Endothelial cell (in vitro differentiated cells): ENCODE measurements around the gene PAIP1. TPM values are rescaled to one million over a fixed set of nuclear protein-coding genes. Genes with fewer than 3 reads are reported as not detected.

Experiments used
- DNase-seq: peaks from one replicate; pipeline ENCODE4 v3.0.0; 2021; ENCODE audit warnings: low spot score
- H3K27ac Mint-ChIP-seq: one replicate; pipeline ENCODE4 v1.8.0; 2021; ENCODE audit warnings: mixed read lengths, inconsistent platforms; ENCODE audit not compliant: unreplicated experiment
- H3K27me3 Mint-ChIP-seq: one replicate; pipeline ENCODE4 v1.8.0; 2021; ENCODE audit warnings: mild to moderate bottlenecking, moderate library complexity, mixed read lengths, inconsistent platforms; ENCODE audit not compliant: unreplicated experiment
- H3K36me3 Mint-ChIP-seq: one replicate; pipeline ENCODE4 v1.8.0; 2021; ENCODE audit warnings: mild to moderate bottlenecking, low read depth, mixed read lengths, inconsistent platforms; ENCODE audit not compliant: unreplicated experiment
- H3K4me1 Mint-ChIP-seq: one replicate; pipeline ENCODE4 v1.8.0; 2021; ENCODE audit warnings: mild to moderate bottlenecking, mixed read lengths, inconsistent platforms; ENCODE audit not compliant: unreplicated experiment
- H3K4me3 Mint-ChIP-seq: one replicate; pipeline ENCODE4 v1.8.0; 2021; ENCODE audit warnings: mild to moderate bottlenecking, mixed read lengths, inconsistent platforms; ENCODE audit not compliant: unreplicated experiment
- H3K9me3 Mint-ChIP-seq: one replicate; pipeline ENCODE4 v1.8.0; 2021; ENCODE audit warnings: mixed read lengths, inconsistent platforms; ENCODE audit not compliant: unreplicated experiment
- CTCF ChIP-seq: fragments of 200-600 bp; sonication (generic); IDR thresholded peaks from one replicate; pipeline ENCODE4 v1.5.0; 2021; ENCODE audit warnings: antibody characterized with exemption; ENCODE audit not compliant: unreplicated experiment
- total RNA-seq: library from RNA; stranded (reverse); fragmentation: NEBNext Ultra II Directional; extraction: Animal tissue kit (Norgen Biotek cat#: 25700); gene quantifications from one replicate; pipeline ENCODE4 v1.2.1, GENCODE V29; 2021; ENCODE audit not compliant: unreplicated experiment

The PAIP1 gene
- total RNA-seq, 1 donor from 2014 or later: 92.4 TPM

GRCh38 chr5:43570450-43571158 is 13.7 kb upstream of the PAIP1 start:
- Mint-ChIP-seq H3K36me3 (no peaks in the 10 kb centered on the region), H3K27ac (no peak overlapping the region), H3K27me3 (no peaks in the 10 kb centered on the region), H3K4me3 (no peak overlapping the region), H3K4me1 (no peaks in the 10 kb centered on the region), H3K9me3 (no peaks in the 10 kb centered on the region)
- DNase-seq: no peak
- no peak for TF ChIP-seq CTCF

- no peak overlapping the region for H3K4me3 Mint-ChIP-seq
- no peaks in the 10 kb centered on the region for H3K36me3 Mint-ChIP-seq
- DNase-seq: no peak
- H3K9me3 Mint-ChIP-seq: no peaks in the 10 kb centered on the region
- H3K4me1 Mint-ChIP-seq: no peaks in the 10 kb centered on the region
- H3K27ac Mint-ChIP-seq: no peak overlapping the region
- H3K27me3 Mint-ChIP-seq: no peaks in the 10 kb centered on the region
- TF ChIP-seq CTCF: no peak
Measured at GRCh38 chr5:43569236-43569746, 12.4 kb upstream of the PAIP1 start.

GRCh38 chr5:43567967-43568366 is 11.1 kb upstream of the PAIP1 start:
- Mint-ChIP-seq H3K36me3 (no peaks in the 10 kb centered on the region), H3K27ac (no peak overlapping the region), H3K4me3 (no peak overlapping the region), H3K4me1 (no peaks in the 10 kb centered on the region), H3K9me3 (no peaks in the 10 kb centered on the region), H3K27me3 (no peaks in the 10 kb centered on the region)
- no peak for DNase-seq
- no peak for TF ChIP-seq CTCF

- Mint-ChIP-seq H3K4me3 (no peak overlapping the region), H3K27ac (no peak overlapping the region), H3K27me3 (no peaks in the 10 kb centered on the region), H3K36me3 (no peaks in the 10 kb centered on the region), H3K9me3 (no peaks in the 10 kb centered on the region), H3K4me1 (no peaks in the 10 kb centered on the region)
- no peak for DNase-seq
- no peak for TF ChIP-seq CTCF
Measured at GRCh38 chr5:43565043-43565442, 8.2 kb upstream of the PAIP1 start.

- no peaks in the 10 kb centered on the region for H3K27me3 Mint-ChIP-seq
- H3K4me1 Mint-ChIP-seq: no peaks in the 10 kb centered on the region
- no peak overlapping the region for H3K4me3 Mint-ChIP-seq
- no peaks in the 10 kb centered on the region for H3K9me3 Mint-ChIP-seq
- no peak for TF ChIP-seq CTCF
- no peak overlapping the region for H3K27ac Mint-ChIP-seq
- no peak for DNase-seq
- H3K36me3 Mint-ChIP-seq: no peaks in the 10 kb centered on the region
Measured at GRCh38 chr5:43564289-43564850, 7.5 kb upstream of the PAIP1 start.
